Measurements from ENCODE around the gene PWWP2B.

GRCh38 chr10:132407846-132408278, 10.9 kb downstream of the PWWP2B start:
- TF ChIP-seq EZH2phosphoT487 (IDR thresholded peaks at IDR 0.05; ENCODE audit: insufficient read depth, low read depth) (no peak), EZH2 (IDR thresholded peaks at IDR 0.05; ENCODE audit: insufficient read depth, poor library complexity, severe bottlenecking) (no peak)
